ENCODE data around the gene HIVEP2.
A peak's percentile ranks its signal among the peaks of the same experiment; 100 is the strongest.

HIVEP2 gene

DNA sequence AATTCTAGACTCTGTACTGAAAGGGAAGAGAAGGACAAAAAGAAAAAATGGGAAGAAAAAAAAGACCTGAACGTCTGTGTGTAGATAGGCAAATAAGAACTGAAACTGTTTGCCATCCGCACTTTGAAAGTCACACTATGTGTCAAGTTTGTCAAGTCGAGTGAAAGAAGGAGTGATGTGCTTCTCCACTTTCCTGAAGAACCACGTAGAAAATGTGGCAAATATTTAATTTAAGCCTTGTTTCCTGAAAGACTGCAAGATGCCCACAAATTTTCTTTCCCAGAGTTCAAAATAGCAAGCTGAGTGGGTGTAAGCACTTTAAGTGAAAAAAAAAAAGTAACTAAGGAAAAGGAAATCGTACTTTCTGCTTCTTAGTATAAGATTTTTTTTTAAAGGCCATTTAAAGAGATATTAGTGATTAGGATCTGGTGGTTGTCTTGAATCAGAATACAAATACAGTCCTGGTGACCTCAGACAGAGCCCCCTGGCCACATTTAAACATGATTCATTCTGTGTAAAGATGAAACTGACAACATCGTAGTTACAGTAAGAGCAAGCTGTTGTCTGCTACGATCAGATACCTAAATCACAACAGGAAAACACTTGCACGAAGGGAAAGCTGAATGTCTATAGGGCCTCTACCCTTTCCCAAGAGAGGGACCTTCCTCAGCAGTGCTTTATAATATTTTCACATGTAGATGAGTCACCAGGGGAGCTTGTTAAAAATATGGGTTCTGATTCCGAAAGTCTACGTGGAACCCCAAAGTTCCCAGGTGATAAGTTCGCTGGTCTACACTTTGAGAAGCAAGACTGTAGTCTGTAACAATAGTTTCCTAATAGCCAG, 102.3 kb downstream of the HIVEP2 start:
- H3K27ac Mint-ChIP-seq, result peak overlapping the region; percentile 94
- H3K36me3 Mint-ChIP-seq, result no peaks in the 10 kb centered on the region
- H3K4me1 Mint-ChIP-seq, result peaks cover 83% of the 10 kb centered on the region
- peak overlapping the region; percentile 60 for H3K4me3 Mint-ChIP-seq
- no peaks in the 10 kb centered on the region for H3K9me3 Mint-ChIP-seq
- ATAC-seq, result peak; percentile 81
- H3K27me3 Mint-ChIP-seq, result no peaks in the 10 kb centered on the region

DNA sequence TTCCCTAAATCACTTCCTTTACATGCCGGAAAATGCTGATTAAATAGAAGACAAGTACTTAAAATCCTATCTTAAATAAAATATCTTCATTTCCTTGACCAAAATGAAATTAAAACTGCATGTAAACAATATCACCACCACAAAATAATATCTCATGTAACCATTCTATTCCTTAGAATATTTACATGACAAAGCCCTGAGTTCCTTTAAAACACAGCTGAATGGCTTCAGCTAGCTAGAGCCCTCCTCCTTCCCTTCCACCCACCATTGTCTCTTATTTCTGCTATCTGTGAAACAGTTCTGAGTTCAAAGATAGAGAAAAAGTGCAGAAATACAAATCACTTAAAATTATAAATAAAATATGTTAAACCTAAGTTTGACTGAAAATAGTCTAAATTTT, 103.1 kb downstream of the HIVEP2 start:
- Mint-ChIP-seq H3K27ac (peak overlapping the region; percentile 94), H3K4me1 (peaks cover 76% of the 10 kb centered on the region), H3K4me3 (peak overlapping the region; percentile 60)

DNA sequence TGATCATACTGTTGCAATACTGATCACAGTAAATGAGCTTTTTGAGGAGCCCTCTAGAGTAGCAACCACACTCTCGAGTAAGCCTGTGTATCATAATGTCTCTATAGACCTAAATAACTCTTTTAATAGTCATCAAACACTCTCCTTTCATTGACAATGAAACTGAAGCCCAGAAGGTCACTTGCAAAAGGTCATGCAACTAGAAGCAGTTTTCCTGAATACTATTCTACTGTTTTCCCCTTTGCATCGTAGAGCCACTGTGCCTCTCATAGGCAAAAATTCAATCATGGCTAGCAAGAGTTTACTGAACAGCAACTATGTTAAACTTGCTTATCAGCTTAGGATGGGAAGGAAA, 105.3 kb downstream of the HIVEP2 start:
- ATAC-seq, result peak; percentile 56
- Mint-ChIP-seq H3K27ac (peak overlapping the region; percentile 84), H3K4me3 (peak overlapping the region; percentile 28), H3K36me3 (peaks cover 12% of the 10 kb centered on the region), H3K9me3 (no peaks in the 10 kb centered on the region), H3K4me1 (peaks cover 59% of the 10 kb centered on the region), H3K27me3 (no peaks in the 10 kb centered on the region)

More for the DNA sequence above, 103.1 kb downstream of the HIVEP2 start:
- no peak for ATAC-seq
- Mint-ChIP-seq H3K27me3 (no peaks in the 10 kb centered on the region), H3K9me3 (no peaks in the 10 kb centered on the region), H3K36me3 (no peaks in the 10 kb centered on the region)

DNA sequence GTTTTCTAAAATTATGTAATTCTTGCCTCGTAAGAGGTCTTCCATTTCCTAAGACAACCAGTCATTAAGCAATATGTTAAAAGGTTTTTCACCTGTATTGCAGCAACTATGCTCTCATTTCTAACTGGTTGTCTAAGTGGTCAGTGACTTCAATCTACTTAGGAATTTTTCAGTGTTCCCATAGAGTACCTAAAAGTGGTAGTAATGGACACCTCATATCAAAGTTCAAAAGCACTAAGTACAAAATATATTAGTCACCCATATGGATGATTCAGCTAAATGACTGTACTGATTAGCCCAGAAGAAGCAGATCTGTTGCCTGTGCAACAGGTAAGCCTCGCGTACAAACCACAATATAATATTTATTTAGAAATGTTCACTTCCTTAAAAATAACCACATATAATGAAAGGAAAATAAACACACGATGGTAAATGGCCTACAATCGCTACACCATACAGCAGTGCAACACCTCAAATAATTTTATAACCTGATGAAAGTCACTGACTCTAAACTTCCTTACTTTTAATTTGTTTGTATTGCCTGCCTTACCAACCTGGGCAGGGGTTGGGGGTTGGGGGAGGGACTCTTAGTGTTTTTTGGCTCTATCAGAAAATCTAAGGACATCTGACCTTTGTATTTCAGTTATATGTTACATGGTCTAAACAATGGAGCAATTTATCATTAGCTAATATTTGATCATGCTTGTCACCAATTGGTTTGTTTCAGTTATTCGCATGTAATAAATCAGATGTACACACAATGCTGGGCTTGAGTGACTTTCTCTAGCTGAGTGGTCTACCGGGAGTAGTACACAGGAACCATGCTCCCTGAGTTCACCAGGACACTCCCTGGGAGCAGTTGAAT, 105.9 kb downstream of the HIVEP2 start:
- Mint-ChIP-seq H3K9me3 (no peaks in the 10 kb centered on the region), H3K27ac (peak overlapping the region; percentile 84), H3K36me3 (peaks cover 12% of the 10 kb centered on the region), H3K4me3 (peak overlapping the region; percentile 28), H3K4me1 (peaks cover 53% of the 10 kb centered on the region), H3K27me3 (no peaks in the 10 kb centered on the region)
- ATAC-seq, result peak; percentile 39

DNA sequence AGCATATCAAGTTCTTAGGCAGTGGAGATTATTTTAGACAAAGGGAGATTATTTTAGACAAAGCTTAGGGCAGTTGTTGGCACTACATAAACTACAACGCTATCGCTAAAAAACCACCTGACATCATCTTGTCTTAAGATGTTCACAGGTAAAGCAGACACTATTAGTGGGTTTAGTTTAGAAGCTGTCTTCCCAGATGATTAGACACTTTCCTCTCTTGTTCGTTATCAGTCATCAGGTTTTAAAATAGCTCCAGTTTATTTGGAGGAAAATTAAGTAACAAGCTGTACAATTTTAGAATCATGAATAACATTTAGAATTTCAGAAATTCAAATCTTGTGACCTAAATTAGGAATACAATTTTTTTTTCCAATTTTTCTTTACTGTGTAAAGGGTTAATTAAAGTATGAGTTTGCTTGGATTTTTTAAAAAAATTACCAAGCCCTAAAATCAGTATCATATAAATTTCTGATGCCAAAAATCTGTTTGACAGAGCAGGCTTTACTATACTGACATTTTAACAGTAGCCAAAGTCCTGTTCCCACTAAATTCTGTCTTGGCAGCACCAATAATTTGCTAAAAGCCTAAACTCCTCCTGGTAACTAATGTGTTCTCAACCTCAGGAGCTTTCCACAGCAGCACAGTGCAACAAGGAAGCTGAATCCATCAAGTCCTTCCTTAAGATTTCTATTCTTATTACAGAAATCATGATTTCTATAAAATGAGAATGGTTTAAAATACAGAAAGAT, 109.0 kb downstream of the HIVEP2 start:
- peaks cover 38% of the 10 kb centered on the region for H3K4me1 Mint-ChIP-seq
- H3K9me3 Mint-ChIP-seq, result no peaks in the 10 kb centered on the region
- no peaks in the 10 kb centered on the region for H3K27me3 Mint-ChIP-seq
- H3K36me3 Mint-ChIP-seq, result peaks cover 21% of the 10 kb centered on the region
- H3K4me3 Mint-ChIP-seq, result no peak overlapping the region
- H3K27ac Mint-ChIP-seq, result no peak overlapping the region
- ATAC-seq, result no peak

DNA sequence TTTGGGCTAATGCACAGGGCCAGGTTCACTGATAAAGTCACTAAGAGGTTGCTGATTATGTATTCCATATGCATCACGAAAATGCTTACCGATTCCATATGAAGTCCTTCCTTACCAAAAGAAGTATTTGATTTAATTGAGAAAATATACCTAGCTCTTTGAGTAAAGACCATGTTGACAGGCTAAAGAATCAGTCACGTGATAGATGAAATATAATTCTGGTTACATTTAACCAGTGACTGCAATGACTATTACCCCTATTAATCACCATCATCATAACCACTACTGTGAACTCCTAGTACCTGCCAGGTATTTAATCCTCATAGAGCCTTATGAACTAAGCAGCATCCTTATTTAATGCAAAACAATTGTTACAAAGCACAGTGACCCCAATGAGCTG, 110.1 kb downstream of the HIVEP2 start:
- H3K4me1 Mint-ChIP-seq, result peaks cover 35% of the 10 kb centered on the region
- H3K27me3 Mint-ChIP-seq, result no peaks in the 10 kb centered on the region
- peaks cover 30% of the 10 kb centered on the region for H3K36me3 Mint-ChIP-seq
- H3K9me3 Mint-ChIP-seq, result no peaks in the 10 kb centered on the region
- no peak for ATAC-seq
- no peak overlapping the region for H3K4me3 Mint-ChIP-seq
- H3K27ac Mint-ChIP-seq, result no peak overlapping the region

DNA sequence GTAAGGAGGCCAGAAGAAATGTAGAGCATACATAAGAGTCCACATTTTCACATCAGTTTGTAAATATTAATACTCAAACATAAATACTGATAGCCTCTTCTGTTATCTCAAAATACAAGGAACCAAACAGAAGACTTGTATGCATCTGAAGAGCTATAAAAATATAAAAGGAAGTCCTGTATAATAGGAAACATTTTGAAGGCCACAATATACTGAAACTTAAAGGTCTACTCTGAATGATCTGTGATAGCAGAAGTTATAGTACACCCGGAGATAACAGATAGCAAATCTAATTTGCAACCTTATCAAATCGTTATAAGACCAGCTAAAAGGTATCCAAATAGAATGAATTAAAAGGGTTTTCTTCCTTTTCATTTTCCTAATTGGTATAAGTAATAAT, 111.2 kb downstream of the HIVEP2 start:
- Mint-ChIP-seq H3K27me3 (no peaks in the 10 kb centered on the region), H3K4me1 (peaks cover 24% of the 10 kb centered on the region), H3K9me3 (peaks cover 3% of the 10 kb centered on the region), H3K4me3 (no peak overlapping the region), H3K36me3 (peaks cover 39% of the 10 kb centered on the region), H3K27ac (peak overlapping the region; percentile 67)
- ATAC-seq, result no peak

DNA sequence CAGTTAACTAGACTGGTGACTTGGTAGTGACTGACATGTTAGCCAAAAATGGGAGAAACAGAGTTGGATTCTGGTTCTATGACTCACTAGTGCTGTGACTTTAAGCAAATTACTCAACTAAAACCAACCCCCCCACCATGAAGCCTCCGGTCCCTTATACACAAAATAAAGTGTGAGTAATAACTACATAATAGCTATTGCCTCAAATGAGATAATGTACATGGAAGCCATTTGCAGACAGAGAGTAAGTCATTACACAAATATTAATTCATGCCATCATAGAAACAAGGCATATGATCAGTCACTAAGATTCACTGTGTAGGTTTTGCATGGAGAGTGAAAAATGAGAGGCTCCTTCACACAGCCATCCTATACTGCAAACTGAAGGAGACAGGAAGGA, 111.9 kb downstream of the HIVEP2 start:
- H3K27ac Mint-ChIP-seq, result peak overlapping the region; percentile 67
- no peak overlapping the region for H3K4me3 Mint-ChIP-seq
- peaks cover 18% of the 10 kb centered on the region for H3K4me1 Mint-ChIP-seq
- peaks cover 45% of the 10 kb centered on the region for H3K36me3 Mint-ChIP-seq
- peaks cover 3% of the 10 kb centered on the region for H3K9me3 Mint-ChIP-seq
- no peaks in the 10 kb centered on the region for H3K27me3 Mint-ChIP-seq
- ATAC-seq, result no peak

DNA sequence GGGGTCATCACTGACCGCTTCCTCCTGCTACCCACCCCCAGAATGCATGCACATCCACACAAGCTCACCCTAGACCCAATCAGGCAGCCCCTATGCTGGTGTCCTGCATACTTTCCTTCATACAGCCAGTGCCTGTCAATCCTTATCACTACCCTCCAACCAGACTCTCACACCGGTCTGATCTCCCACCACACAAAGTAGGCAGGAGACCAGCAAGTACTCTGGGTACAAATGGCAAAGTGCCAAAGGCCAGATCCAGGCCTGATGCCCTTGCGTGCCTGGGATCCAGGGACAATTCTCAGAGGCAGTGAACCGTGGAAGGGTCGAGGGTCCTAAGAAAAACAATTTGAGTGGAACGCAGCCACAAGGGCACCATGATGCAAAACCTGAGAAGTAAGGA, 114.2 kb downstream of the HIVEP2 start:
- no peak for ATAC-seq
- Mint-ChIP-seq H3K4me3 (no peak overlapping the region), H3K27ac (no peak overlapping the region), H3K9me3 (peaks cover 3% of the 10 kb centered on the region), H3K27me3 (no peaks in the 10 kb centered on the region), H3K36me3 (peaks cover 50% of the 10 kb centered on the region), H3K4me1 (peaks cover 23% of the 10 kb centered on the region)

DNA sequence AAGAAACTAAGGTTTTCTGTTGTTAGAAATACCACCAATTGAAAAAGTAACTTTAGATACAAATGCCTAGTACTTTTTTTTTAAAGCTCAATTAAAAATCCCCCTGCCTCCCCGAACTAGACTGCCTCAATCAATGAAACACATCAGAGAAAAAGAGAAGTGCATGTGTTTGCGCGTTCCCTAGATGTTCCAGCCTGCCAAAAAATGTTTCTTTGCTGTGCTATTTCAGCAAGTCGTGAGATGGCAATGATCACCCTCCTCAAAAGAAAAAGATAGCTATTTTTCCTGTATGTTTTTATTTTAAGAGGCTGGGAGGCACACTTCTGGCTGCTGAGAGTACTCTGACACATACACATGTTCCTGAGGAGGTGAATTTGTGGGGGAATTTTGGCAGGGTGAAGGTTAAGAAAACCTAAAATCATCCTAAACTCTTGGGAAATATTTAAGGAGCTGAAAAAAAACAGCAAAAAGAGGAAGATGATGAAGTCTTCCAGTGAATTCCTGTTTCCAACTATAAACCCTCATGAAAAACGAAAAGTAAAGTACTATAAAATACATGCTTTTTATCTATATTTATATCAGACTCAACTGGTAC, 114.8 kb downstream of the HIVEP2 start:
- peaks cover 3% of the 10 kb centered on the region for H3K9me3 Mint-ChIP-seq
- H3K27ac Mint-ChIP-seq, result no peak overlapping the region
- peaks cover 44% of the 10 kb centered on the region for H3K36me3 Mint-ChIP-seq
- peaks cover 22% of the 10 kb centered on the region for H3K4me1 Mint-ChIP-seq
- H3K4me3 Mint-ChIP-seq, result no peak overlapping the region
- no peaks in the 10 kb centered on the region for H3K27me3 Mint-ChIP-seq
- no peak for ATAC-seq

DNA sequence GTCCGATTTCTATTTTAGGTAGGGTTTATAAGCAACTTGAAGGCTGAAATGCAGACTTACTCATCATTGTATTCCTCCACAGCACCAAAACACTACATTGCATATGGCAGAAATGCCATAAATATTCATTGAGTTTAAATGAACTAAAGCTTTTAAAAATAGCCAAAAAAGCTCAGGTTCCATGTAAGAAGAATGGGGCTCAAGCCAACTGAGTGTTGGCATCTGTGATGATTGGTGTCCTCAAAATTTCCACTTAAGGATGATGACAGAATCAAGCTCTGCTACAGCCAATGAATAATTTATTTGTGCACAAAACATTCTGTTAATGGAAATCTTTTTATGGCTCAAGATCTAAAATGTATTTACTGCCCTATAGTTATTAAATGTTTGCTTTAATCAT, 115.4 kb downstream of the HIVEP2 start:
- Mint-ChIP-seq H3K36me3 (peaks cover 39% of the 10 kb centered on the region), H3K9me3 (peaks cover 3% of the 10 kb centered on the region), H3K27ac (no peak overlapping the region), H3K27me3 (no peaks in the 10 kb centered on the region), H3K4me3 (no peak overlapping the region), H3K4me1 (peaks cover 17% of the 10 kb centered on the region)
- ATAC-seq, result no peak

DNA sequence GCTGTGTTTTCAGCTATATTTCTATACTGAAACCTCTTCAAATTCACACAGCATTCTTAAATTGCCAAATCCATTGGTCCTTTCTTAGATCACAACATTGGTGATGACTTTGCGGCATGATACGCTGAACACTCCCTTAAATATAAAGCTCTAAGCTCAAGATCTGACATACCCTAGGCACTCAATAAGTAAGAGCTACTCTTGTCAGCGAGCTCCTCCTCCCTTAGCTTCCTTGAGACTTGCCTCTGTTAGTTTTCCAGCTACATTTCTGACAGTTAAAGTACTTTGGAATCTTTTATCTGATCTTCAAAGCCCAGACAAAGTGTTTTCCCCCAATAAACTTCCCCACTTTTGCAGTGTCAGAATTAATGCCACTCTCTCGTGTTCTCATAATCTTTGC, 117.0 kb downstream of the HIVEP2 start:
- H3K9me3 Mint-ChIP-seq, result peaks cover 3% of the 10 kb centered on the region
- no peaks in the 10 kb centered on the region for H3K27me3 Mint-ChIP-seq
- peak overlapping the region; percentile 14 for H3K27ac Mint-ChIP-seq
- no peak for ATAC-seq
- H3K36me3 Mint-ChIP-seq, result peaks cover 38% of the 10 kb centered on the region
- H3K4me3 Mint-ChIP-seq, result no peak overlapping the region
- H3K4me1 Mint-ChIP-seq, result peaks cover 11% of the 10 kb centered on the region

DNA sequence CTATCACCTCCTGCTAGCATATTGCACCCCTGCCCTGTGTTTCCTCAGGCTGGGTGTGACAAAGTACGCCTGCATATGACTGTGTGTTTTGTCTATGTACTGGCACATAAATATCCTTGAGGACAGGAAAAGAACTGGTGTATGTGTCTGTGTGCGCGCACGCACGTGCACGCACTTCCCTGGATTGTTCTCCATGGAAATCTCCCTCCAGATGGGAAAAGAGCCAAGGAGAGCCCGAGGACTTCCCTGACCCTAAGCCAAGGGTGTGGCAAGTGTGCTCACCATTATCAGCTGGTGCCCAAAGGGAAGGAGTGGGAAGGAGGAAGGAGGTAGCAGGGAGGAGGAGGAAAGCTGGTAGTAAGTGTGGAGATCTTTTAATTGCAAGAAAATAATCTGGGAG, 117.6 kb downstream of the HIVEP2 start:
- Mint-ChIP-seq H3K36me3 (peaks cover 43% of the 10 kb centered on the region), H3K4me3 (no peak overlapping the region), H3K27me3 (no peaks in the 10 kb centered on the region), H3K9me3 (peaks cover 3% of the 10 kb centered on the region), H3K4me1 (peaks cover 15% of the 10 kb centered on the region), H3K27ac (peak overlapping the region; percentile 14)
- ATAC-seq, result no peak

DNA sequence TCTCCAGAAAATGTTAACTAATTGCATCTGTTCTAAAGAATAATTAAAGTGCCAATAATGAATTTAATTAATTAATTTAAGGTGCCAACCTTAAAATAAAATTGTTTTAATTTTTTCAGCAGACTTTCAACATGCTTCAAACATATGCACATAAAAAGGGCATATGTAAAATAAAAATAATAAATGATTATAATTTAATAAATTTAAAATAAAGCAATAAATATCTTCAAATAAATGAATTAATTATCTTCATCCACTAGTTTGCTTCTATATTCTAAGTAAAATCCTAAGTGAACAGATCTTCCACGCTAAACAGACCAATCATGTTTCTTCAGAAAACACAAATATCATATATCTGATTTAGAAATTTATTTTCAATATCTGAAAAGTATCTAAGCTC, 119.2 kb downstream of the HIVEP2 start:
- Mint-ChIP-seq H3K4me1 (peaks cover 31% of the 10 kb centered on the region), H3K4me3 (no peak overlapping the region)
- no peak for ATAC-seq

DNA sequence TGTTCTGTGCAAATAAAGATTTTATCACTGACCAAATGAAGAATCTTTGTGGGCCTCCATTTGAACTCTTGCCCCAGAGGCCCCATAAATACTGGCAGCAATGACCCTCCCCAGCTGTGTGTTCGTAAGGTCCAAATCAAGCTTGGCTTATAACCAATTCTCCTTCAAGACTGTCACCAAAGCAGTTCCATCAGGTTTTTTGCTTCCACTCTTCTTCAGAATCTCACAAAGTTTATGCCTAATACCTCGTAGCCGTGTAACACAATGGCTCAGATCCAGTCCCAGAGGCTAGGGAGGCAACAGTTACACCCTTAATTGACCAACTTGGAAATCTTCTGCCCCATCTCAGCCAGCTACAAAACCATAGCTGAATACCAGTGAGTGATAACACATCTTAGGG, 120.5 kb downstream of the HIVEP2 start:
- no peaks in the 10 kb centered on the region for H3K27me3 Mint-ChIP-seq
- ATAC-seq, result no peak
- peaks cover 44% of the 10 kb centered on the region for H3K4me1 Mint-ChIP-seq
- H3K36me3 Mint-ChIP-seq, result peaks cover 27% of the 10 kb centered on the region
- peaks cover 3% of the 10 kb centered on the region for H3K9me3 Mint-ChIP-seq
- H3K27ac Mint-ChIP-seq, result peak overlapping the region; percentile 35
- no peak overlapping the region for H3K4me3 Mint-ChIP-seq

More for the DNA sequence above, 119.2 kb downstream of the HIVEP2 start:
- Mint-ChIP-seq H3K27me3 (no peaks in the 10 kb centered on the region), H3K27ac (no peak overlapping the region), H3K36me3 (peaks cover 37% of the 10 kb centered on the region), H3K9me3 (peaks cover 3% of the 10 kb centered on the region)

Measured in stimulated activated memory B cell treated with anti-CD40 and anti-IgM and Interleukin-4, amounts not matched to agents 10 μg/mL and 1 μg/mL and 100 μg/mL, for 72 hours (primary cell).